Heart left ventricle (tissue), 13 donors: ENCODE data around the gene DMRTB1.

Experiments
- POLR2A ChIP-seq, 2 donors: fragments of 450-650 bp; IDR thresholded peaks; one replicate each; pipeline ENCODE4 v1.6.1; 2017; ENCODE audit warnings: antibody characterized with exemption in 2 of 2, mild to moderate bottlenecking in 2 of 2, moderate library complexity in 2 of 2
- TF ChIP-seq, protein P1 (sequence below), 12 donors: fragments of 200-600 bp; sonication (generic) in 4 of 12; IDR thresholded peaks; one replicate each; pipeline versions ENCODE4 v1.5.0 to v1.8.0; 2018 to 2022; ENCODE audit warnings: antibody characterized with exemption in 12 of 12, mild to moderate bottlenecking in 5 of 12
- donor health status: ischemic (EF 13 %, LVEDD 7.1; RV severe dilation, severe dysfunction).
- donor health status: DM: no; HTN: yes; CAD: no.
- donor health status: DM: no; HTN: no; CAD: no.
- donor health status: ischemic (EF 25% LVEDD 6.9; RV normal size, moderate dysfunction).
- donor health status: ischemic (EF 25% LVEDD 5.7; RV mildly dilated, moderate dysfunction).
- donor health status: ischemic (EF 35%, LVEDD 5.7; RV mildly dilated, moderate dysfunction).
- donor health status: nonischemic (EF 11% LVEDD 7.7; RV severe dilation, severe dysfunction).
- donor health status: DM: yes; HTN: yes; CAD: no.
- donor health status: PGD.
- donor health status: ischemic (EF 29% LVEDD 5.4; RV normal size, mild dysfunction).
- donor health status: nonischemic (EF 23%, LVEDD 6.1; RV moderate dilation, normal function).

DNA sequence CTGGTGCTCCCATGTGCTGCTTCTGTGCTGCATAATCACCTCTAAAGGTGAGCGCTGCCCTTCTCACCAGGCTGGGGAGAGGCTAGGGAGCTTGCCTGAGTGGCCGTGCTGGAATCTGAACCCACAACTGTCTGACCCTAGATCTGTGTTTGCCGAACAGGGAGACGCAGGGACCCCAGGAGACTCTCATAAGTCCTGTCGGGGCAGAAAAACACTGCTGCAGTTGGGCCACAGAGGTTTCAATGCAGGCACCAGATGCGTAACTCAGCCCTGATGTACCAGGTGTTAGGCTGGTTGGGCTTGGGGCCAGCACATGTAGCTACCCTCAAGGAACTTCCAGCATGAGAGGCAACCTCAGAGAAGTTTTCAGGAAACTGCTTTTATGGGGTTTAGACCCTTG lies 49.5 kb upstream of the DMRTB1 start:
- TF ChIP-seq, protein P1, sequence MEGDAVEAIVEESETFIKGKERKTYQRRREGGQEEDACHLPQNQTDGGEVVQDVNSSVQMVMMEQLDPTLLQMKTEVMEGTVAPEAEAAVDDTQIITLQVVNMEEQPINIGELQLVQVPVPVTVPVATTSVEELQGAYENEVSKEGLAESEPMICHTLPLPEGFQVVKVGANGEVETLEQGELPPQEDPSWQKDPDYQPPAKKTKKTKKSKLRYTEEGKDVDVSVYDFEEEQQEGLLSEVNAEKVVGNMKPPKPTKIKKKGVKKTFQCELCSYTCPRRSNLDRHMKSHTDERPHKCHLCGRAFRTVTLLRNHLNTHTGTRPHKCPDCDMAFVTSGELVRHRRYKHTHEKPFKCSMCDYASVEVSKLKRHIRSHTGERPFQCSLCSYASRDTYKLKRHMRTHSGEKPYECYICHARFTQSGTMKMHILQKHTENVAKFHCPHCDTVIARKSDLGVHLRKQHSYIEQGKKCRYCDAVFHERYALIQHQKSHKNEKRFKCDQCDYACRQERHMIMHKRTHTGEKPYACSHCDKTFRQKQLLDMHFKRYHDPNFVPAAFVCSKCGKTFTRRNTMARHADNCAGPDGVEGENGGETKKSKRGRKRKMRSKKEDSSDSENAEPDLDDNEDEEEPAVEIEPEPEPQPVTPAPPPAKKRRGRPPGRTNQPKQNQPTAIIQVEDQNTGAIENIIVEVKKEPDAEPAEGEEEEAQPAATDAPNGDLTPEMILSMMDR (IDR thresholded peaks at IDR 0.05): no peak
- no peak for TF ChIP-seq POLR2A (IDR thresholded peaks at IDR 0.05)
